Liver (tissue), 3 donors: ENCODE results near the gene CCN5.

Experiments
- EGR1 ChIP-seq, 2 donors: IDR thresholded peaks; 2 replicates each; pipeline ENCODE4 v1.6.1; 2016 to 2018; ENCODE audit warnings: antibody characterized with exemption in 2 of 2, low read depth in 2 of 2
- FOXA1 ChIP-seq: IDR thresholded peaks from 2 replicates; pipeline ENCODE4 v1.6.1; 2016; ENCODE audit warnings: antibody characterized with exemption
- JUND ChIP-seq, 2 donors: IDR thresholded peaks; 2 replicates each; pipeline ENCODE4 v1.6.1; 2016; ENCODE audit warnings: antibody characterized with exemption in 2 of 2
- RAD21 ChIP-seq, 2 donors: IDR thresholded peaks; 2 replicates each; pipeline ENCODE4 v1.6.1; 2016; ENCODE audit warnings: antibody characterized with exemption in 2 of 2, mild to moderate bottlenecking in 2 of 2
- SP1 ChIP-seq: IDR thresholded peaks from 2 replicates; pipeline ENCODE4 v1.6.1; 2018; ENCODE audit warnings: antibody characterized with exemption, mild to moderate bottlenecking
- TAF1 ChIP-seq: conservative IDR thresholded peaks from 2 replicates; pipeline ENCODE4 v1.6.1; 2016; ENCODE audit warnings: antibody characterized with exemption, mild to moderate bottlenecking
- YY1 ChIP-seq: IDR thresholded peaks from 2 replicates; pipeline ENCODE4 v1.6.1; 2016; ENCODE audit warnings: antibody characterized with exemption, mild to moderate bottlenecking
- TF ChIP-seq, protein P1 (sequence below): IDR thresholded peaks from 2 replicates; pipeline ENCODE4 v1.6.1; 2016; ENCODE audit warnings: antibody characterized with exemption
- TF ChIP-seq, protein P2 (sequence below): fragments of 150-350 bp; IDR thresholded peaks from 2 replicates; pipeline ENCODE4 v1.5.1; 2017; ENCODE audit warnings: improper control_type of control experiment, low read depth, low read length; ENCODE audit not compliant: missing input control
- TF ChIP-seq, protein P3 (sequence below): IDR thresholded peaks from 2 replicates; pipeline ENCODE4 v1.6.1; 2016; ENCODE audit warnings: antibody characterized with exemption
- donor health status: healthy.
- donor health status: healthy.

DNA sequence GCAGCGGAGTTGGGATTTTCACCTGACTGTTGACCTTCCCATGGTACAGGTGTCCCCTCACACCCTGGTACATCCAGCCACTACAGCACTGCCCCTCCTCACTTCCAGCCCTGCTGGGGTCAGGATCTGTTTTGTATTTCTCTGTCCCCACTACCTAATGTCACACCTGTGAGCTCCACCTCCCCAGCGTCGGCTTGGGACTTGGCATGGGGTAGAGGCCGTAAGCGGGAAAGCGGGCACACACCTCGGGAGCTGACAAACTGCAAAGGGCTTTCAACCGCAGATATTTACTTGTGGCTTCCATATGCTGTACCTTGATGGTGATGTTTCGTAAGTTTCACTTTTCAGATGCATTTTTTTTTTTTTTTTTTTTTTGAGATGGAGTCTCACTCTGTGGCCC is 5.4 kb upstream of the CCN5 start:
- TF ChIP-seq, protein P1, sequence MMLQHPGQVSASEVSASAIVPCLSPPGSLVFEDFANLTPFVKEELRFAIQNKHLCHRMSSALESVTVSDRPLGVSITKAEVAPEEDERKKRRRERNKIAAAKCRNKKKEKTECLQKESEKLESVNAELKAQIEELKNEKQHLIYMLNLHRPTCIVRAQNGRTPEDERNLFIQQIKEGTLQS = no peak
- TF ChIP-seq, protein P2, sequence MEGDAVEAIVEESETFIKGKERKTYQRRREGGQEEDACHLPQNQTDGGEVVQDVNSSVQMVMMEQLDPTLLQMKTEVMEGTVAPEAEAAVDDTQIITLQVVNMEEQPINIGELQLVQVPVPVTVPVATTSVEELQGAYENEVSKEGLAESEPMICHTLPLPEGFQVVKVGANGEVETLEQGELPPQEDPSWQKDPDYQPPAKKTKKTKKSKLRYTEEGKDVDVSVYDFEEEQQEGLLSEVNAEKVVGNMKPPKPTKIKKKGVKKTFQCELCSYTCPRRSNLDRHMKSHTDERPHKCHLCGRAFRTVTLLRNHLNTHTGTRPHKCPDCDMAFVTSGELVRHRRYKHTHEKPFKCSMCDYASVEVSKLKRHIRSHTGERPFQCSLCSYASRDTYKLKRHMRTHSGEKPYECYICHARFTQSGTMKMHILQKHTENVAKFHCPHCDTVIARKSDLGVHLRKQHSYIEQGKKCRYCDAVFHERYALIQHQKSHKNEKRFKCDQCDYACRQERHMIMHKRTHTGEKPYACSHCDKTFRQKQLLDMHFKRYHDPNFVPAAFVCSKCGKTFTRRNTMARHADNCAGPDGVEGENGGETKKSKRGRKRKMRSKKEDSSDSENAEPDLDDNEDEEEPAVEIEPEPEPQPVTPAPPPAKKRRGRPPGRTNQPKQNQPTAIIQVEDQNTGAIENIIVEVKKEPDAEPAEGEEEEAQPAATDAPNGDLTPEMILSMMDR = no peak
- TF ChIP-seq, protein P3, sequence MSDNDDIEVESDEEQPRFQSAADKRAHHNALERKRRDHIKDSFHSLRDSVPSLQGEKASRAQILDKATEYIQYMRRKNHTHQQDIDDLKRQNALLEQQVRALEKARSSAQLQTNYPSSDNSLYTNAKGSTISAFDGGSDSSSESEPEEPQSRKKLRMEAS = no peak
- TF ChIP-seq SP1 (no peak), FOXA1 (no peak), EGR1 (IDR thresholded peaks at IDR 0.05; ENCODE audit: low read depth in 2 of 2) (no peak), TAF1 (no peak), JUND (IDR thresholded peaks at IDR 0.05) (no peak), YY1 (no peak), RAD21 (IDR thresholded peaks at IDR 0.05) (no peak)
